ENCODE data around the gene PITX1. TPM values are rescaled to one million over a fixed set of nuclear protein-coding genes. Genes with fewer than 3 reads are reported as not detected.
"Not testable (repeated sequence)": the region's sequence is repeated elsewhere in the genome, so short reads cannot be mapped to it uniquely, and the experiment has no call there.

The PITX1 gene
- total RNA-seq, 2 experiments from 2014 or later = not detected

DNA sequence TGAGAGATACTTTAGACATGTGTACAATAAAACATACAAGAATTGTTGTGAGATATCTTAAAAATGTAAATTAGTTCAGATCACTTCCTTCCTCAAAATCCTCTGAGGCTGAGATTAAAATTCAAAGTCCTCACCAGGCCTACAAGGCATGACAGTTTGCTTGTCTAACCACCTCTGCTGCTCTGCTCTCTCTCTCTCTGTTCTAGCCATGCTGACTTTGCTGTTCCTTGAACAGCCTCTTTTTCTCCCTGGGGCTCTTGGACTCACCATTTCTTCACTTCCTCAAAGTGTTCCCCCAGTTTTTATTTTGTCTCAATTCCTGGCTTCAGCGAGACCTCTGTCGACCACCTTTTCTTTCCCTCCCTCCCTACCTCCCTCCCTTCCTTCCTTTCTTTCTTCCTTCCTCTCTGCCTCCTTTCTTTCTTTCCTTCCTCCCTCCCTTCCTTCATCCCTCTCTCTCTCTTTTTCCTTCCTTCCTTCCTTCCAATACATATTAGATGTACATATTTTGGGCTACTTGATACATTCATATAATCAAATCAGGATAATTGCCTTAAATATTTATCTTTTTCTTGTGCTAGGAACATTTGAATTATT is 39.4 kb downstream of the PITX1 start:
- no peak for DNase-seq
- Mint-ChIP-seq H3K27me3 (no peaks in the 10 kb centered on the region), H3K9me3 (no peaks in the 10 kb centered on the region), H3K27ac (no peak overlapping the region), H3K4me1 (no peaks in the 10 kb centered on the region), H3K4me3 (no peak overlapping the region), H3K36me3 (no peaks in the 10 kb centered on the region)
- POLR2A ChIA-PET = no interaction called here
- no peak for ATAC-seq (ENCODE audit: low read depth)

DNA sequence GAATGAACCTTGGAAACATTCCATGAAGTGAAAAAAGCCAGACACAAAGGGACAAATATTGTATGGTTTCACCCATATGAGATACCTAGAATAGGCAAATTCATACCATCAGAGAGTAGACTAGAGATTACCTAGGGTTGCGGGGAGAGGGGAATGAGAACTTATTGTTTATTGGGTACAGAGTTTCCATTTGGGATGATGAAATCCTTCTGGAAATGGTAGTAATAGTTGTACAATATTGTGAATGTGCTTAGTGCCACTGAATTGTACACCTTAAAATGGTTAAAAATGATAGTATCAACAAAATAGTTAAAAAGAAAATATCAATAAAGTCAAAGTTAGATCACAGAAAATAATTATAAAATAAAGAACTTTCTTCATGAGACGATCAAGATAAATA is 40.9 kb downstream of the PITX1 start:
- DNase-seq (no peak), ATAC-seq (ENCODE audit: low read depth) (no peak)
- no peak overlapping the region for H3K4me3 Mint-ChIP-seq
- H3K9me3 Mint-ChIP-seq = no peaks in the 10 kb centered on the region
- no peaks in the 10 kb centered on the region for H3K36me3 Mint-ChIP-seq
- POLR2A ChIA-PET = no interaction called here
- H3K4me1 Mint-ChIP-seq = no peaks in the 10 kb centered on the region
- no peak overlapping the region for H3K27ac Mint-ChIP-seq
- H3K27me3 Mint-ChIP-seq = peaks cover 8% of the 10 kb centered on the region

GRCh38 chr5:134992148-134992547 is 41.9 kb downstream of the PITX1 start:
- no peak for ATAC-seq (ENCODE audit: low read depth)
- DNase-seq = no peak
- H3K27me3 Mint-ChIP-seq = peaks cover 10% of the 10 kb centered on the region
- POLR2A ChIA-PET = interaction anchor here (0.7 kb wide), 1 partner anchor 360 kb away, joined by 4 read pairs; the partner anchor contains the start of gene SAR1B
- no peak overlapping the region for H3K4me3 Mint-ChIP-seq
- H3K27ac Mint-ChIP-seq = no peak overlapping the region
- H3K9me3 Mint-ChIP-seq = no peaks in the 10 kb centered on the region
- H3K4me1 Mint-ChIP-seq = no peaks in the 10 kb centered on the region
- H3K36me3 Mint-ChIP-seq = no peaks in the 10 kb centered on the region

DNA sequence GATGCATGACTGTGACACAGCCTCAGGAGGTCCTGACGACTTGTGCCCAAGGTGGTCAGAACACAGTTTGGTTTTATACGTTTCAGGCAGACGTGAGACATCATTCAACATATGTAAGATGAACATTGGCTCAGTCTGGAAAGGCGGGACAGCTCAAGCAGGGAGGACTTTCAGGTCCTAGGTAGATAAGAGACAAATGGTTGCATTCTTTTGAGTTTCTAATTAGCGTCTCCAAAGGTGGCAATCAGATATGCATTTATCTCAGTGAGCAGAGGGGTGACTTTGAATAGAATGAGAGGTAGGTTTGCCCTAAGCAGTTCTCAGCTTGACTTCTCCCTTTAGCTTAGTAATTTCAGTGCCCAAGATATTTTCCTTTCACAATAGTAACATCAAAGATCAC is 43.8 kb downstream of the PITX1 start:
- DNase-seq; H3K9me3 Mint-ChIP-seq; H3K4me3 Mint-ChIP-seq; POLR2A ChIA-PET; H3K4me1 Mint-ChIP-seq; H3K27ac Mint-ChIP-seq; ATAC-seq (ENCODE audit: low read depth); H3K36me3 Mint-ChIP-seq: not testable (repeated sequence)
- H3K27me3 Mint-ChIP-seq = peaks cover 10% of the 10 kb centered on the region

DNA sequence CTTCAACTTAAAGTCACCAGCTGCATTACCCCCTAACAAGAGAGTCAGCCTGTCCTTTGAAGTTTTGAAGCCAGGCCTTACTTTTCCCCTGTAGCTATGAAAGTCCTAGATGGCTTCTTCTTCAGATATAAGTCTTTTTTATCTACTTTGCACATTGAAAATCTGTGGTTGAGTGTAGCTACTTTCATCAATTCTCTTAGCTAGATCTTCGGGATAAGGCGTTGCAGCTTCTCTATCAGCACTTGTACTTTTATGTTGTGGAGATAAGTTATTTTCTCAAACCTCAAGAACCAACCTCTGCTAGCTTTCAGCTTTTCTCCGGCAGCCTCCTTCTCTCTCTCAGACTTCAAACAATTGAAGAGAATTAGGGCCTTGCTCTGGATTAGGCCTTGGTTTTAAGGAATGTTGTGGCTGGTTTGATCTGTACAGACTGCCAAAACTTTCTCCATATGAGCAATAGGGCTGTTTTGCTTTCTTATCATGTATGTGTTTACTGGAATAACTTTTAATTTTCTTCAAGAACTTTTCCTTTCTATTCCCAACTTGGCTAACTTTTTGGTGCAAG is 44.7 kb downstream of the PITX1 start:
- Mint-ChIP-seq H3K4me3 (no peak overlapping the region), H3K4me1 (no peaks in the 10 kb centered on the region), H3K27ac (no peak overlapping the region), H3K27me3 (peaks cover 10% of the 10 kb centered on the region), H3K9me3 (no peaks in the 10 kb centered on the region), H3K36me3 (no peaks in the 10 kb centered on the region)
- no peak for DNase-seq
- no peak for ATAC-seq (ENCODE audit: low read depth)
- POLR2A ChIA-PET = no interaction called here

GRCh38 chr5:134982230-134982629 is 51.8 kb downstream of the PITX1 start:
- Mint-ChIP-seq H3K9me3 (peaks cover 29% of the 10 kb centered on the region), H3K27me3 (peaks cover 3% of the 10 kb centered on the region), H3K4me1 (no peaks in the 10 kb centered on the region), H3K4me3 (no peak overlapping the region), H3K27ac (no peak overlapping the region), H3K36me3 (peaks cover 12% of the 10 kb centered on the region)
- DNase-seq = no peak
- no peak for ATAC-seq (ENCODE audit: low read depth)
- POLR2A ChIA-PET = no interaction called here

- no peak for ATAC-seq (ENCODE audit: low read depth)
- no peak for DNase-seq
- Mint-ChIP-seq H3K4me1 (peaks cover 2% of the 10 kb centered on the region), H3K27me3 (peaks cover 3% of the 10 kb centered on the region), H3K4me3 (no peak overlapping the region), H3K9me3 (peaks cover 31% of the 10 kb centered on the region), H3K27ac (no peak overlapping the region), H3K36me3 (peaks cover 16% of the 10 kb centered on the region)
- POLR2A ChIA-PET = no interaction called here
These were observed 54.6 kb downstream of the PITX1 start for GRCh38 chr5:134979416-134979815.

Other genes starting within 250 kb of the PITX1 start
- gene C5orf24, start 188.3 kb downstream of the PITX1 start, total RNA-seq = 10 to 100 TPM; 32.4 to 37.0 TPM
- gene TXNDC15, start 159.9 kb downstream of the PITX1 start, total RNA-seq = 10 to 100 TPM; 37.7 to 41.1 TPM
- 10 to 100 TPM; 14.4 to 15.2 TPM for gene PCBD2, start 129.1 kb downstream of the PITX1 start, total RNA-seq
- under 1 TPM; 0.40 to 0.44 TPM for gene CATSPER3, start 66.3 kb downstream of the PITX1 start, total RNA-seq